ENCODE measurements around the gene THAP5.
A peak's percentile ranks its signal among the peaks of the same experiment; 100 is the strongest.

THAP5 gene

DNA sequence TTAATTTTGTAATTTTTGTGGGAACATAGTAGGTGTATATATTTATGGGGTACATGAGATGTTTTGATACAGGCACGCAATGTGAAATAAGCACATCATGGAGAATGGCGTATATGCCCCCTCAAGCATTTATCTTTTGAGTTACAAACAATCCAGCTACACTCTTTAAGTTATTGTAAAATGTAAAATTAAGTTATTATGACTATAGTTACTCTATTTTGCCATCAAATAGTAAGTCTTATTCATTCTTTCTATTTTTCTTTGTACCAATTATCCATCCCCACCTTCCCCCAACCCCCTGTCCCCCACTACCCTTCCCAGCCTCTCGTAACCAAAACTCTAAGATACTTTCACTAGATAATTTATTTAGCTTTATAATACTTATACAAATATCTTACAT is 35.8 kb downstream of the THAP5 start:
- DNase-seq (ENCODE audit: low read depth) = no peak

DNA sequence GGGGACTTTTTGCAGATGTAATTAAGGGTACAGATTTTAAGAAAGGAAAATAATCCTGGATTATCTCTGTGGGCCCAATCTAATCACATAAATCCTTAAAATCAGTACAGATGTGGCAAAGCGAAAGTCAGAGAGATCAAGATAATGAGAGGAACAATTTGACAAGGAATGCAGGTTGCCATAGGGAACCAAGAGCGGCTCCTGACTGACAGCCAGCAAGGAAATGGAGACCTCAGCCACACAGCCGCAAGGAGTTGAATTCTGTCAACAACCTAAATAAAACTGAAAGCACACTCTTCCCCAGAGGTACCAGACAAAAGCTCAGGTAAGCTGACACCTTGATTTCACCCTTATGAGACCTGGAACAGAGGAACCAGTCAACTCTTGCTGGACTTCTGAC is 40.2 kb downstream of the THAP5 start:
- DNase-seq (ENCODE audit: low read depth) = no peak

DNA sequence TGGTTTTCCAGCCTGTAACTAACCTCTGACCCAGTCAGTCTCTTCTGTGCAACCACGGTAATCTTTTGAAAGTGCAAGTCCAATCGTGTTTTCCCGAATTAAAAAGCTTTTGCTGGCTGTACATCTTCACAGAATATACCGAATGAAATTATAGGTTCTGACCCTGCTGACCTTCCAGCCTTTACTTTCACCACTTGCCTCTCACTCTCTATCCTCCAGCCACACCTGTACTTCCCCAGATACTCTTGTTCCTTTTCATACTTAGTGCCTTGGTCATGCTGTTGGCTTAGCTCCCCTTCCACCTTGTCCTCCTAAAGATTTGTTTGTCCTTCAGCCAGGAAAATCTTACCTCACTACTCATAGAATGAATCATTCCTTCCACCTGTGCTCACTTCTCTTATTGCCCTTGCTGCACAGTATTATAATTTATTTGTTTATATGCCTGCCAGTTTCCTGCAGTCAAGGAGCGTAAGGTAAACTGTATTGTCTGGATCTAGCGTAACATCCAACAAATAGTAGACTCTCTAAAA is 41.3 kb downstream of the THAP5 start:
- DNase-seq (ENCODE audit: low read depth) = no peak

DNA sequence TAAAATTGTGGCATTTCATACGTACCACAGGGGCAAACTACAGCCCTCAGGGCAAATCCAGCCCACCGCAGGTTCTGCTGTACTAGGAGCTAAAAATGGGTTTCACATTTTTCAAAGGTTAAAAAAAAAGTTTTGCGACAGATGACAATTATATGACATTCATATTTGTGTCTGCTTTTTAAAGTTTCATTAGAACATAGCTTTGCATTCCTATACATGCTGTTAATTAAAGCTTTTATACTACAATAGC is 42.8 kb downstream of the THAP5 start:
- DNase-seq (ENCODE audit: low read depth) = no peak

DNA sequence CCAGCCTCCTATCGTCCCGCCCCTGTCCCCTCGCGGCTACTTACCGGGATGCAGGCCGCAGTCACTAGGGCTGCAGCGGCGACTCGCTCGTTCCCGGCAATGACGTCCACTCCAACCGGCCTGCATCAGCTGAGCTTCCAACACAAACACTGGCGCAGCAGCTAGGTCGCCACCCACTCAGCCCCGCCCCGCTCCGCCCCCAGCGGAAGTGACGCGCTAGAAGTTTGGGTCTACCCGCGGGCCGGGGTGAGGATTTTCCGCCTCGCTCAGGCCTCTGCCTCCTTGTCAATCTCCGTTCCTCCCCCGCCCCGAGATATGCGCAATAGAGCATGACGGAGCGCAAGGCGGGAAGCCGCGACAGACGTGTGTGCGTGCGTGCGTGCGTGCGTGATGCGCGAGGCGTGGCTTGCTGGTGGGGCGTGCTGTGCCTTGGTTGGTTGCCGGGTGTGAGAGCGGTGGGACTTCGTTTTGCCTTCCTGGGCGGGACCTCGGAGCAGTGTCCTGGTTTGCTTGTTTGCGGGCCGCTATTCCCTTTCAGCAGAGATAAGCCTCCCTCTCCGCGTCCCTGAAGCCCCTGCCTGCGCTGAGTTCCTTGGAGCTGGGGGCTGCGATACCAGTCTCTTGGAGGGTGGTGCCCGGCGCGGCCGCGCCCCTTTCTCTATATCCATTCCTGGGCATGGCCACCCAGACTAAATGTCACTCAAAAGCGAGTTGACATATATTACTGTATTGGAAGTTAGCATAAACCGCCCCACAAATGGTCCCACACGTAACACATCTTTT is 43.3 kb downstream of the THAP5 start, which contains the start of gene PNPLA8:
Gene PNPLA8 (minus strand): TSS at position 151 of the 783 bp plus-strand sequence. CDS start 10,644 bp downstream, outside the sequence.
- peak; percentile 99 for DNase-seq (ENCODE audit: low read depth)

DNA sequence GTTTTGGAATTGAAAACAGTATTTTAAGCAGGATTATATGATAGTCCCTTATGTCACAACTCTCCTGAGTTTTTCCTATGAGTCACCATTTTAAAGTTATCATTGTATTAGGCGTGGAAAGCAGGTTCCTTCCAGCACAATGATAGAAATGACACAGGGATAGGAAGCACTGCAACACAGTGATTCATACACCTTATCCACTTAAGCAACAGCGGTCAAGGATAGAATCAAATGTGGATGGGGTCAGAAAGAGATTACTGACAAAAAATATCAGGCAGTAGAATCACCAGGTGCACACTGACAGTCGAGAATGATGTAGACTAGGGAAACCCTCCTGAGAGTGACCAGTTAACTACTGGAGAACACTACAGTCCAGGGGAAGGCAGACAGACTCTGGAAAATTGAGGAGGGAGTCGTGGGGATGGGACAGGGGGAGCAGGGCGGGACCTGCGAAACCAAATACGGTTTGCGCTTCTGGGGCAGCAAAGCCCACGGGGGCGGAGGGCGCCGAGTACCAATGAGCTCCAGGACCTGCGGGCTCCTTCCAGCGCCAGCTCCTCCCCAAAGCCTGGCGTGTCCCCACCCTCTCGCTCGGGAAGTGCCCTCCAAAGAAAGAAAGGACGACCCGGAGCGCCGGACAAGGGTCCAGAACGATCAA is 44.0 kb downstream of the THAP5 start:
- DNase-seq (ENCODE audit: low read depth) = peak; percentile 23

DNA sequence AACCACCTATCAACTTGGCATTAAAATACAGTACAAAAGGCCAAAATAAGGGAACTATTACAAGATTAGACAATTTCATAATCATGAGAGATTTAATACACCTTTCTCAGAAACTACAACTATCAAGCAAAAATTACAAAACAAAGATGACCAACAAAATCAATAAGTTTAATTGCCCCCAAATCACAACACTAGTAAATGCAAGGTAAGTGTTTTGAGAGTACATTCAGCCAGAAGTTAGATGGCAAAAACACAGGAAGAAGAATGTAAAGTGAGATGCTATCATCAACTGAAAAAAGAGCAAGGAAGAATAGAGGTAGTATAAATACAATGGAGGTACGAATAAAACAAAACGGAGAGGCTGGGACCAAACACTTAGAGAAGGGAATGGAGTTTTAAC is 46.7 kb downstream of the THAP5 start:
- DNase-seq (ENCODE audit: low read depth) = no peak

DNA sequence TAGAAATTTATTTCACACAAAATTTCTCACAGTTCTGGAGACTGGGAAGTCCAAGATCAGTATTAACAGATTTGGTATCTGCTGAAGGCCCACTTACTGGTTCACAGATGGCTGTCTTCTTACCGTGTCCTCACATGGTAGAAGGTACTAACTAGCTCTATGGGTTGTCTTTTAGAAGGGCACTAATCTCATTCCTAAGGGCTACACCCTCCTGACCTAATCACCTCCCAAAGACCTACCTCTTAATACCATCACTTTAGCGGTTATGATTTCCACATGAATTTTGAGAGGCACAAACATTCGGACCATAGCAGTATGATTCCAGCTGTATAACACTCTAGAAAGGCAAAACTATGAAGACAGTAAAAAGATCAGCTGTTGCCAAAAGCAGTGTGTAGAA is 51.6 kb downstream of the THAP5 start:
- DNase-seq (ENCODE audit: low read depth) = no peak

DNA sequence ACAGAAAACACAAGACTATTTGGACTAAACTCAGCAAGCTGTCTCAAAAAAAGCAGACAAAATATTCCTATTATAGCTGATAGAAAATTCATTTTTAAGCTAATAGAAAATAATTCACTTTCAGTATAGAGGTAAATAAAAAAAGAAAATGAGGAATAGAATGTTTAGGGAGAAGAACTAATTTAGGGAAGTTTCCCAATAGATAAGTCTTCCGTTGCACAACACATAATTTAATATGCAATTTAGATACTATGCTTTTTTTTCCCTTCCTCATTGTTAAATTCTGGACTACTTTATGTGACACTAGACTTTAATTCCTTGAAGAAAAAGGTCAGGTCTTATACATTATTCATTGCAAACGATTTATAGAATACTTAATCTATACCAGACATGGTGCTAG is 53.9 kb downstream of the THAP5 start:
- no peak for DNase-seq (ENCODE audit: low read depth)

DNA sequence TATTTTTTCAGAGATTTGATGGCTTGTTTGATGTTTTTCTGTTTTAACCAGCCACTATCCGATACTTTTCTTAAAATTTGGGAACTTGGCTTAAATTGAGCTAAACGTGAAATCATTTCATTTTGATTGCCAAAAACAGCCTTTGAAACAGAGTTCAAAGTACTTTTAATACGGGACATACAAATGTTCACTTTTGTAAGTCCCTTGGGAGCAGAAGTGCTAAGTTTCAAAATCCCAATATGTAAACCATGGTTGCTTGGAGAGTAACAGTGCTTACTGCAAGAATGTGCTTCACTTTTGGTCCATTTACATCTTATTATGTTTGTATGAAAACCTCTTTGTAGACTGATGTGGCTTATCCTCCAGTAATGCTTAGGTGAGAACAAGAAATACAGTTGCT is 54.5 kb downstream of the THAP5 start:
- DNase-seq (ENCODE audit: low read depth) = no peak

Measured in GM04504 (cell line).